Left cardiac atrium (tissue), 4 donors: Measurements from ENCODE around the gene ARHGEF18. TPM values are rescaled to one million over a fixed set of nuclear protein-coding genes. Genes with fewer than 3 reads are reported as not detected.
"Not testable (repeated sequence)": the region's sequence is repeated elsewhere in the genome, so short reads cannot be mapped to it uniquely, and the experiment has no call there.

ENCODE experiments used
- ATAC-seq, 2 donors: fragments of 200-7000 bp; cut with Tn5 transposase; one replicate each; pipeline ENCODE4 v1.9.1; 2020; ENCODE audit warnings: mild to moderate bottlenecking in 2 of 2, moderate library complexity in 2 of 2
- DNase-seq: peaks from one replicate; pipeline ENCODE4 v3.0.0-alpha.2; 2020
- intact Hi-C, 2 donors: fragments of 100-400 bp; cut with DNase I; formaldehyde crosslinking; loops; one replicate each; pipeline versions ENCODE4 v1.14.1 to v1.15.1; 2022 to 2023
- long read RNA-seq: library from polyadenylated mRNA; unstranded; transcript quantifications from one replicate; pipeline ENCODE4 v2.0.0, GENCODE V29; 2021
- total RNA-seq, 2 donors: library from RNA; stranded (reverse); fragmentation: NEBNext Ultra II Directional; extraction: Animal tissue kit (Norgen Biotek cat#: 25700); gene quantifications; one replicate each; pipeline ENCODE4 v1.2.1, GENCODE V29; 2021
- donor health status: DM: no; HTN: yes; CAD: no.
- donor health status: DM: no; HTN: yes; CAD: no; lungs with severe emphysema.
- donor health status: DM: yes; HTN: yes; CAD: no.
- donor health status: Dilated cardiomyopathy.

Gene ARHGEF18
- total RNA-seq, result 10 to 100 TPM in 1 of 2 donors, 1 to 10 TPM in 1; 9.9 to 11.7 TPM
- long read RNA-seq, partial matches to known transcripts, result 14 of 18 reads
- long read RNA-seq, other reads (novel, unspliced or antisense), result 4 of 18 reads

GRCh38 chr19:7348587-7349230 lies at the start of gene ARHGEF18:
Gene ARHGEF18 (plus strand): TSS chr19:7348937. CDS start chr19:7362891, 13,954 bp downstream.
- intact Hi-C loops, result no loop called here
- ATAC-seq, result peak; percentile 67 to 76
- no peak for DNase-seq

- intact Hi-C loops, result no loop called here
- no peak for ATAC-seq
- no peak for DNase-seq
Observed at GRCh38 chr19:7301525-7301924, 47.2 kb upstream of the ARHGEF18 start.

GRCh38 chr19:7303470-7303869 lies 45.3 kb upstream of the ARHGEF18 start:
- DNase-seq, result no peak
- ATAC-seq, result no peak
- intact Hi-C loops, result no loop called here

- DNase-seq (no peak), ATAC-seq (no peak)
- intact Hi-C loops, result no loop called here
Observed at GRCh38 chr19:7304200-7304599, 44.5 kb upstream of the ARHGEF18 start.

GRCh38 chr19:7307590-7308218 lies 41.0 kb upstream of the ARHGEF18 start:
- no peak for DNase-seq
- intact Hi-C loops, result no loop called here
- no peak for ATAC-seq

- intact Hi-C loops, DNase-seq, ATAC-seq: not testable (repeated sequence)
Observed at GRCh38 chr19:7308327-7308726, 40.4 kb upstream of the ARHGEF18 start.

GRCh38 chr19:7311911-7312310 lies 36.8 kb upstream of the ARHGEF18 start:
- intact Hi-C loops, result no loop called here
- no peak for DNase-seq
- ATAC-seq, result no peak

GRCh38 chr19:7312816-7313215 lies 35.9 kb upstream of the ARHGEF18 start:
- ATAC-seq (no peak), DNase-seq (no peak)
- intact Hi-C loops, result no loop called here

- DNase-seq (no peak), ATAC-seq (no peak)
- intact Hi-C loops, result no loop called here
Observed at GRCh38 chr19:7318176-7318575, 30.6 kb upstream of the ARHGEF18 start.

GRCh38 chr19:7326105-7326877 lies 22.4 kb upstream of the ARHGEF18 start:
- intact Hi-C loops, result no loop called here
- no peak for DNase-seq
- ATAC-seq, result no peak

- intact Hi-C loops, result no loop called here
- no peak for ATAC-seq
Observed at GRCh38 chr19:7327802-7328201, 20.9 kb upstream of the ARHGEF18 start.

GRCh38 chr19:7328647-7329046 lies 20.1 kb upstream of the ARHGEF18 start:
- ATAC-seq, result no peak
- DNase-seq, result no peak
- intact Hi-C loops, result no loop called here

More at GRCh38 chr19:7327802-7328201, 20.9 kb upstream of the ARHGEF18 start:
- DNase-seq, result no peak

- ATAC-seq (no peak), DNase-seq (no peak)
- intact Hi-C loops, result no loop called here
Observed at GRCh38 chr19:7331446-7331845, 17.3 kb upstream of the ARHGEF18 start.

GRCh38 chr19:7333198-7334118 lies 15.3 kb upstream of the ARHGEF18 start:
- intact Hi-C loops, result no loop called here
- peak; percentile 69 for DNase-seq
- peak; percentile 34 to 65 for ATAC-seq

GRCh38 chr19:7336321-7336973 lies 12.3 kb upstream of the ARHGEF18 start:
- ATAC-seq (no peak), DNase-seq (no peak)
- intact Hi-C loops, result no loop called here

GRCh38 chr19:7337380-7338194 lies 11.2 kb upstream of the ARHGEF18 start:
- intact Hi-C loops, result loop anchor here in 1 of 2 donors (2.0 kb wide), 1 partner anchor 187 kb away; no protein-coding TSS in a partner anchor
- peak; percentile 15 to 32 for ATAC-seq
- no peak for DNase-seq
